ENCODE measurements around the gene DOK5.

DOK5 gene

GRCh38 chr20:54698373-54698772 lies 223.0 kb downstream of the DOK5 start:
- DNase-seq (ENCODE audit: low spot score), result no peak

Data from hematopoietic multipotent progenitor cell treated with erythropoietin and hydrocortisone succinate and interleukin-3 and kit ligand, for 15 days (in vitro differentiated cells).